DND-41 (cell line): Measurements from ENCODE around the gene STOML2.

Experiments used
- CTCF ChIP-seq: IDR thresholded peaks from 2 replicates; pipeline ENCODE4 v1.5.1; 2012; ENCODE audit warnings: borderline replicate concordance, low read length, moderate library complexity, mild to moderate bottlenecking; ENCODE audit not compliant: poor library complexity, severe bottlenecking; ENCODE audit errors: extremely low read depth
- EZH2 ChIP-seq: IDR thresholded peaks from 3 replicates; pipeline ENCODE4 v1.6.1; 2012; ENCODE audit warnings: borderline replicate concordance, low read depth, mild to moderate bottlenecking, moderate library complexity, low read length, inconsistent platforms; ENCODE audit not compliant: severe bottlenecking

- no peak for TF ChIP-seq CTCF
- TF ChIP-seq EZH2 = no peak
Observed at GRCh38 chr9:35069020-35069419, 33.9 kb downstream of the STOML2 start.
